ENCODE results near the gene RAMP1. TPM values are rescaled to one million over a fixed set of nuclear protein-coding genes. Genes with fewer than 3 reads are reported as not detected.

The RAMP1 gene
- total and polyA plus RNA-seq, 2 donors from 2014 or later = 8.8 to 17.3 TPM

DNA sequence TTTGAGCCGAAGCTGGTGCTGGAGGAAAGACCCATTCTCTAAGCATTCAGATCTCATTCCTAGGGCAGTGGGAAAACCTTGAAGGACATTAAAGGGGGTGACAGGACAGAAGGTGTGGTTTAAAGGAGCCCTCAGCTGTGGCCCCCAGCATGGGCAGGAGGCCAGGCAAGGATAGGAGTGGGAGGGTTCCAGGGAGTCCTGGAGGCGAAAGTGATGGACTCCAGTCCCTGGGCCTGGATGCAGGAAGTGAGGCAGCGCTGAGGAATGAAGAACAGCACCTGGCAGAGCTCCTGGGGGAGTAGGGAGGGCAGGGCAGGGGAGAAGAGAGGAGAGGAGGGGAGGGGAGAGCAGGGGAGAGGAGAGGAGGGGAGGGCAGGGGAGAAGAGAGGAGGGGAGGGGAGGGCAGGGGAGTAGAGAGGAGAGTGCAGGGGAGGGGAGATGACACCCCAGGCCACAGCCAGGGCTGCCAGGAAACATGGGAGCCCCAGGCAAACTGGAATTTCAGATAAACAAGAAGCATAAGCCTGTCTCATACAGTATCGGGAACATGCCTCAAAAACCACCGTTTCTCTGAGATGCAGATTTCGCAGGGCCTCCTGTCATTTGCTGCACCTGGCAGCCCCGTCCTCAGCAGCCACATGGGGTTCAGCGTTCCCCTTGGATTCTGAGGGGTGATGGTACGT is 5.7 kb downstream of the RAMP1 start:
- H3K27ac ChIP-seq (ENCODE audit: low read depth in 2 of 2, low read length in 2 of 2) = no peak overlapping the region
- TF ChIP-seq, protein P1, sequence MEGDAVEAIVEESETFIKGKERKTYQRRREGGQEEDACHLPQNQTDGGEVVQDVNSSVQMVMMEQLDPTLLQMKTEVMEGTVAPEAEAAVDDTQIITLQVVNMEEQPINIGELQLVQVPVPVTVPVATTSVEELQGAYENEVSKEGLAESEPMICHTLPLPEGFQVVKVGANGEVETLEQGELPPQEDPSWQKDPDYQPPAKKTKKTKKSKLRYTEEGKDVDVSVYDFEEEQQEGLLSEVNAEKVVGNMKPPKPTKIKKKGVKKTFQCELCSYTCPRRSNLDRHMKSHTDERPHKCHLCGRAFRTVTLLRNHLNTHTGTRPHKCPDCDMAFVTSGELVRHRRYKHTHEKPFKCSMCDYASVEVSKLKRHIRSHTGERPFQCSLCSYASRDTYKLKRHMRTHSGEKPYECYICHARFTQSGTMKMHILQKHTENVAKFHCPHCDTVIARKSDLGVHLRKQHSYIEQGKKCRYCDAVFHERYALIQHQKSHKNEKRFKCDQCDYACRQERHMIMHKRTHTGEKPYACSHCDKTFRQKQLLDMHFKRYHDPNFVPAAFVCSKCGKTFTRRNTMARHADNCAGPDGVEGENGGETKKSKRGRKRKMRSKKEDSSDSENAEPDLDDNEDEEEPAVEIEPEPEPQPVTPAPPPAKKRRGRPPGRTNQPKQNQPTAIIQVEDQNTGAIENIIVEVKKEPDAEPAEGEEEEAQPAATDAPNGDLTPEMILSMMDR (IDR thresholded peaks at IDR 0.05; ENCODE audit: borderline replicate concordance, extremely low read depth, insufficient read depth) = no peak
- H3K4me1 ChIP-seq (ENCODE audit: control insufficient read depth in 2 of 3, insufficient read depth in 2 of 3, low read depth in 1 of 3, low read length in 3 of 3) = no peaks in the 10 kb centered on the region
- FAIRE-seq = no peak
- no peaks in the 10 kb centered on the region for H3K9me3 ChIP-seq (ENCODE audit: control insufficient read depth in 2 of 3, insufficient read depth in 1 of 3, low read length in 3 of 3)
- H3K27me3 ChIP-seq (ENCODE audit: control insufficient read depth, insufficient read depth, low read length) = no peaks in the 10 kb centered on the region
- no peak overlapping the region for H3K4me3 ChIP-seq (ENCODE audit: low read length in 3 of 3)
- intact Hi-C loops (cut with DNase I) = loop anchor here (10.0 kb wide), 1 partner anchor 400 kb away; no protein-coding TSS in a partner anchor
- no peak overlapping the region for H3K9ac ChIP-seq (ENCODE audit: low read length in 3 of 3)
- DNase-seq = peak in 3 of 5 donors; percentile 9 to 40 (median 34)
- H3K36me3 ChIP-seq (ENCODE audit: control insufficient read depth in 2 of 3, insufficient read depth in 3 of 3, low read length in 3 of 3) = no peaks in the 10 kb centered on the region

GRCh38 chr2:237865623-237866041 is 6.2 kb downstream of the RAMP1 start:
- H3K4me1 ChIP-seq (ENCODE audit: control insufficient read depth in 2 of 3, insufficient read depth in 2 of 3, low read depth in 1 of 3, low read length in 3 of 3) = no peaks in the 10 kb centered on the region
- no peak overlapping the region for H3K4me3 ChIP-seq (ENCODE audit: low read length in 3 of 3)
- H3K27me3 ChIP-seq (ENCODE audit: control insufficient read depth, insufficient read depth, low read length) = no peaks in the 10 kb centered on the region
- no peak overlapping the region for H3K9ac ChIP-seq (ENCODE audit: low read length in 3 of 3)
- no peaks in the 10 kb centered on the region for H3K36me3 ChIP-seq (ENCODE audit: control insufficient read depth in 2 of 3, insufficient read depth in 3 of 3, low read length in 3 of 3)
- peak in 2 of 5 donors; percentile 7 to 52 for DNase-seq
- H3K9me3 ChIP-seq (ENCODE audit: control insufficient read depth in 2 of 3, insufficient read depth in 1 of 3, low read length in 3 of 3) = no peaks in the 10 kb centered on the region
- H3K27ac ChIP-seq (ENCODE audit: low read depth in 2 of 2, low read length in 2 of 2) = no peak overlapping the region
- TF ChIP-seq, protein P1 (IDR thresholded peaks at IDR 0.05; ENCODE audit: borderline replicate concordance, extremely low read depth, insufficient read depth) = no peak
- intact Hi-C loops (cut with DNase I) = loop anchor here (10.0 kb wide), 1 partner anchor 399 kb away; no protein-coding TSS in a partner anchor
- no peak for FAIRE-seq

- TF ChIP-seq, protein P1 (IDR thresholded peaks at IDR 0.05; ENCODE audit: borderline replicate concordance, extremely low read depth, insufficient read depth) = no peak
- no peak overlapping the region for H3K27ac ChIP-seq (ENCODE audit: low read depth in 2 of 2, low read length in 2 of 2)
- no peaks in the 10 kb centered on the region for H3K9me3 ChIP-seq (ENCODE audit: control insufficient read depth in 2 of 3, insufficient read depth in 1 of 3, low read length in 3 of 3)
- no peaks in the 10 kb centered on the region for H3K27me3 ChIP-seq (ENCODE audit: control insufficient read depth, insufficient read depth, low read length)
- H3K4me3 ChIP-seq (ENCODE audit: low read length in 3 of 3) = no peak overlapping the region
- no peak for FAIRE-seq
- intact Hi-C loops (cut with DNase I) = loop anchor here (10.0 kb wide), 1 partner anchor 399 kb away; no protein-coding TSS in a partner anchor
- H3K9ac ChIP-seq (ENCODE audit: low read length in 3 of 3) = no peak overlapping the region
- DNase-seq = peak in 2 of 5 donors; percentile 7 to 37
- H3K4me1 ChIP-seq (ENCODE audit: control insufficient read depth in 2 of 3, insufficient read depth in 2 of 3, low read depth in 1 of 3, low read length in 3 of 3) = no peaks in the 10 kb centered on the region
- H3K36me3 ChIP-seq (ENCODE audit: control insufficient read depth in 2 of 3, insufficient read depth in 3 of 3, low read length in 3 of 3) = no peaks in the 10 kb centered on the region
Measured at GRCh38 chr2:237866101-237866621, 6.7 kb downstream of the RAMP1 start.

All from kidney (tissue), 14 donors.